GM12878 (cell line): ENCODE measurements around the gene ELL. TPM values are rescaled to one million over a fixed set of nuclear protein-coding genes. Genes with fewer than 3 reads are reported as not detected.

Experiments
- ESRRA ChIP-seq: IDR thresholded peaks from 2 replicates; pipeline ENCODE4 v1.6.1; 2012; ENCODE audit warnings: mild to moderate bottlenecking, low read length, improper control_type of control experiment
- FOS ChIP-seq: IDR thresholded peaks from 3 replicates; pipeline ENCODE4 v1.6.1; 2011; ENCODE audit warnings: borderline replicate concordance; ENCODE audit not compliant: insufficient read length; ENCODE audit errors: extremely low read depth
- HDAC2 ChIP-seq: fragments of 200-600 bp; sonication (generic); IDR thresholded peaks from 2 replicates; pipeline ENCODE4 v1.6.1; 2017
- HSF1 ChIP-seq: fragments of 150-350 bp; IDR thresholded peaks from 2 replicates; pipeline ENCODE4 v1.6.1; 2014; ENCODE audit warnings: mild to moderate bottlenecking, low read depth, low read length
- KAT2A ChIP-seq: conservative IDR thresholded peaks from 2 replicates; pipeline ENCODE4 v1.6.1; 2011; ENCODE audit warnings: low read depth, low read length; ENCODE audit not compliant: control insufficient read depth
- MYC ChIP-seq: IDR thresholded peaks from 2 replicates; pipeline ENCODE4 v1.6.1; 2011; ENCODE audit warnings: mild to moderate bottlenecking, low read length, moderate library complexity, inconsistent platforms; ENCODE audit not compliant: insufficient read depth, insufficient replicate concordance, insufficient read length, severe bottlenecking
- POLR2A ChIP-seq: IDR thresholded peaks from 2 replicates; pipeline ENCODE4 v1.6.1; 2011; ENCODE audit warnings: low read depth, mild to moderate bottlenecking, low read length
- RBBP5 ChIP-seq: fragments of 200-600 bp; sonication (generic); conservative IDR thresholded peaks from 2 replicates; pipeline ENCODE4 v1.6.1; 2016
- SMARCA5 ChIP-seq: fragments of 450-650 bp; IDR thresholded peaks from 2 replicates; pipeline ENCODE4 v1.6.1; 2017; ENCODE audit warnings: mild to moderate bottlenecking
- SUPT20H ChIP-seq: IDR thresholded peaks from 2 replicates; pipeline ENCODE4 v1.6.1; 2011; ENCODE audit warnings: low read depth, mild to moderate bottlenecking, low read length, moderate library complexity, borderline replicate concordance; ENCODE audit not compliant: control insufficient read depth
- TCF3 ChIP-seq: IDR thresholded peaks from 2 replicates; pipeline ENCODE4 v1.6.1; 2012; ENCODE audit warnings: low read depth, mild to moderate bottlenecking, low read length, borderline replicate concordance; ENCODE audit not compliant: insufficient read depth
- ZBTB33 ChIP-seq: fragments of 450-650 bp; IDR thresholded peaks from 2 replicates; pipeline ENCODE4 v1.6.1; 2017; ENCODE audit warnings: mild to moderate bottlenecking
- ZNF217 ChIP-seq: fragments of 450-650 bp; IDR thresholded peaks from 2 replicates; pipeline ENCODE4 v1.6.1; 2017; ENCODE audit warnings: antibody characterized with exemption, mild to moderate bottlenecking
- ZNF274 ChIP-seq: IDR thresholded peaks from one replicate; pipeline ENCODE4 v1.8.0; 2011; ENCODE audit not compliant: insufficient read length, insufficient read depth
- ZNF384 ChIP-seq: IDR thresholded peaks from 2 replicates; pipeline ENCODE4 v1.6.1; 2012; ENCODE audit warnings: low read depth, mild to moderate bottlenecking, low read length, improper control_type of control experiment, borderline replicate concordance
- polyA plus RNA-seq, 11 experiments: library from polyadenylated mRNA; depleted of rRNA in 4 of 11; unstranded in 6 of 11; stranded (reverse) in 5 of 11; fragments of >200 nt; fragmentation: Nextera tagmentation in 4 of 11; fragmentation: Illumina TruSeq in 1 of 11; extraction: Ambion mirVana in 4 of 11; extraction: Trizol in 1 of 11; gene quantifications; 1 replicate in 1 of 11; 2 replicates in 10 of 11; pipeline versions ENCODE4 v1.2.1 to v1.2.3, GENCODE V29; 2011 to 2016; ENCODE audit warnings: inconsistent platforms in 2 of 11, missing spikeins in 2 of 11, low read depth in 1 of 11
- total RNA-seq, 4 experiments: library from RNA; depleted of rRNA in 3 of 4; stranded (reverse); fragments of >200 nt in 3 of 4; fragmentation: Illumina TruSeq in 1 of 4; extraction: Trizol in 1 of 4; gene quantifications; 2 replicates each; pipeline versions ENCODE4 v1.2.1 to v1.2.3, GENCODE V29; 2013 to 2021
- TF ChIP-seq, protein P1 (sequence below): IDR thresholded peaks from 2 replicates; pipeline ENCODE4 v1.6.1; 2012; ENCODE audit warnings: improper control_type of control experiment, low read depth, low read length; ENCODE audit not compliant: insufficient replicate concordance
- TF ChIP-seq, protein P2 (sequence below): fragments of 450-650 bp; IDR thresholded peaks from 2 replicates; pipeline ENCODE4 v1.6.1; 2017; ENCODE audit warnings: mild to moderate bottlenecking, moderate library complexity

The ELL gene
- total and polyA plus RNA-seq, 10 of the 15 experiments (the other 5 are each of a cell fraction or from before 2014, with no cell fraction given) = 0.91 to 25.0 (median 9.1) TPM

DNA sequence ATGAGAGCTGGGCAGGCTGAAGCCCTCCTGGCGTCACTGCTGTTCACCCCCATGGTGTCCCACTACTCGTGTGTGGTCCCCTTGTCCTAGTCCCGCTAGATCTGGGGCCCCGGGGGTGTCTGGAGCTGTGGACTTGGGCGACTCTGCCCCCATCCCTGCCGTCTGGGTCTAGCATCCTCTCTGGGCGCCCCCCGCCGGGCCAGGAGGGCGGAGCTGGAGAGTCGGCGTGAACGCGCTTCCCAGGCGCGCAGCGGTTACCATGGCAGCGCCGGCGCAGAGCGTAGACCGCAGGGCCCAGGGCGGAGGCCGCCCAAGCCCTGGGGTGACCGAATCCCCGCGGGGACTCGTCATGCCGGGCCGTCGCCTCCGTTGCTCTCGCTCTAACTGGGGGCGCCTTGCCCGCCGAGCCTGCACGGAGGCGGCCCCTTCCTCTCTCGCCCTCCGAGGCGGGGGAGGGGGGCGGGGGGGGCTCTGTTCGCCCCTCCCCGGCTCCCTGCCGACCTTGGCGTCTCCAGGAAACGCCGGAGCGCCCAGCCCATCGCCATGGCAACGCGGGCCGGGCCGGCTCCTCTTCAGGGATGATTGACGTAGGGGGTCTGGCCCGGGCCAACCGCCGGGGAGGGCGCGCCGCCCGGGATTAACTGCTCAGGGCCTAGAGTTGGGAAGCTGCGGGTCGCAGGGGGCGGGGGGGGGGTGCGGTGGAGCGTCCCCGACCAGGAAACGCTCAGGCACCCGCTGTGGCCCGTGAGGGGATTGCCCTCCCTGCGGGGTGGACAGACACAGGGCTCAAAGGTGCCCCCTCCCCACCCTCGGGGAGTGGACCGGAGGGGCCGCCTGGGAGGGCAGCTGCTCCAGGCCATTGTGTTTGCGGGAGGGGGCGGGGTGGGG is 92.8 kb downstream of the ELL start (continued):
- no peak for TF ChIP-seq ZBTB33
- TF ChIP-seq POLR2A = peak; percentile 14
- TF ChIP-seq HDAC2 = no peak
- no peak for TF ChIP-seq FOS
- TF ChIP-seq SMARCA5 = no peak
- TF ChIP-seq TCF3 = no peak
- TF ChIP-seq ZNF384 = no peak
- no peak for TF ChIP-seq KAT2A
- TF ChIP-seq, protein P1, sequence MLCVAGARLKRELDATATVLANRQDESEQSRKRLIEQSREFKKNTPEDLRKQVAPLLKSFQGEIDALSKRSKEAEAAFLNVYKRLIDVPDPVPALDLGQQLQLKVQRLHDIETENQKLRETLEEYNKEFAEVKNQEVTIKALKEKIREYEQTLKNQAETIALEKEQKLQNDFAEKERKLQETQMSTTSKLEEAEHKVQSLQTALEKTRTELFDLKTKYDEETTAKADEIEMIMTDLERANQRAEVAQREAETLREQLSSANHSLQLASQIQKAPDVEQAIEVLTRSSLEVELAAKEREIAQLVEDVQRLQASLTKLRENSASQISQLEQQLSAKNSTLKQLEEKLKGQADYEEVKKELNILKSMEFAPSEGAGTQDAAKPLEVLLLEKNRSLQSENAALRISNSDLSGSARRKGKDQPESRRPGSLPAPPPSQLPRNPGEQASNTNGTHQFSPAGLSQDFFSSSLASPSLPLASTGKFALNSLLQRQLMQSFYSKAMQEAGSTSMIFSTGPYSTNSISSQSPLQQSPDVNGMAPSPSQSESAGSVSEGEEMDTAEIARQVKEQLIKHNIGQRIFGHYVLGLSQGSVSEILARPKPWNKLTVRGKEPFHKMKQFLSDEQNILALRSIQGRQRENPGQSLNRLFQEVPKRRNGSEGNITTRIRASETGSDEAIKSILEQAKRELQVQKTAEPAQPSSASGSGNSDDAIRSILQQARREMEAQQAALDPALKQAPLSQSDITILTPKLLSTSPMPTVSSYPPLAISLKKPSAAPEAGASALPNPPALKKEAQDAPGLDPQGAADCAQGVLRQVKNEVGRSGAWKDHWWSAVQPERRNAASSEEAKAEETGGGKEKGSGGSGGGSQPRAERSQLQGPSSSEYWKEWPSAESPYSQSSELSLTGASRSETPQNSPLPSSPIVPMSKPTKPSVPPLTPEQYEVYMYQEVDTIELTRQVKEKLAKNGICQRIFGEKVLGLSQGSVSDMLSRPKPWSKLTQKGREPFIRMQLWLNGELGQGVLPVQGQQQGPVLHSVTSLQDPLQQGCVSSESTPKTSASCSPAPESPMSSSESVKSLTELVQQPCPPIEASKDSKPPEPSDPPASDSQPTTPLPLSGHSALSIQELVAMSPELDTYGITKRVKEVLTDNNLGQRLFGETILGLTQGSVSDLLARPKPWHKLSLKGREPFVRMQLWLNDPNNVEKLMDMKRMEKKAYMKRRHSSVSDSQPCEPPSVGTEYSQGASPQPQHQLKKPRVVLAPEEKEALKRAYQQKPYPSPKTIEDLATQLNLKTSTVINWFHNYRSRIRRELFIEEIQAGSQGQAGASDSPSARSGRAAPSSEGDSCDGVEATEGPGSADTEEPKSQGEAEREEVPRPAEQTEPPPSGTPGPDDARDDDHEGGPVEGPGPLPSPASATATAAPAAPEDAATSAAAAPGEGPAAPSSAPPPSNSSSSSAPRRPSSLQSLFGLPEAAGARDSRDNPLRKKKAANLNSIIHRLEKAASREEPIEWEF = no peak
- TF ChIP-seq ZNF274 = no peak
- TF ChIP-seq ESRRA = no peak
- no peak for TF ChIP-seq MYC
- TF ChIP-seq, protein P2, sequence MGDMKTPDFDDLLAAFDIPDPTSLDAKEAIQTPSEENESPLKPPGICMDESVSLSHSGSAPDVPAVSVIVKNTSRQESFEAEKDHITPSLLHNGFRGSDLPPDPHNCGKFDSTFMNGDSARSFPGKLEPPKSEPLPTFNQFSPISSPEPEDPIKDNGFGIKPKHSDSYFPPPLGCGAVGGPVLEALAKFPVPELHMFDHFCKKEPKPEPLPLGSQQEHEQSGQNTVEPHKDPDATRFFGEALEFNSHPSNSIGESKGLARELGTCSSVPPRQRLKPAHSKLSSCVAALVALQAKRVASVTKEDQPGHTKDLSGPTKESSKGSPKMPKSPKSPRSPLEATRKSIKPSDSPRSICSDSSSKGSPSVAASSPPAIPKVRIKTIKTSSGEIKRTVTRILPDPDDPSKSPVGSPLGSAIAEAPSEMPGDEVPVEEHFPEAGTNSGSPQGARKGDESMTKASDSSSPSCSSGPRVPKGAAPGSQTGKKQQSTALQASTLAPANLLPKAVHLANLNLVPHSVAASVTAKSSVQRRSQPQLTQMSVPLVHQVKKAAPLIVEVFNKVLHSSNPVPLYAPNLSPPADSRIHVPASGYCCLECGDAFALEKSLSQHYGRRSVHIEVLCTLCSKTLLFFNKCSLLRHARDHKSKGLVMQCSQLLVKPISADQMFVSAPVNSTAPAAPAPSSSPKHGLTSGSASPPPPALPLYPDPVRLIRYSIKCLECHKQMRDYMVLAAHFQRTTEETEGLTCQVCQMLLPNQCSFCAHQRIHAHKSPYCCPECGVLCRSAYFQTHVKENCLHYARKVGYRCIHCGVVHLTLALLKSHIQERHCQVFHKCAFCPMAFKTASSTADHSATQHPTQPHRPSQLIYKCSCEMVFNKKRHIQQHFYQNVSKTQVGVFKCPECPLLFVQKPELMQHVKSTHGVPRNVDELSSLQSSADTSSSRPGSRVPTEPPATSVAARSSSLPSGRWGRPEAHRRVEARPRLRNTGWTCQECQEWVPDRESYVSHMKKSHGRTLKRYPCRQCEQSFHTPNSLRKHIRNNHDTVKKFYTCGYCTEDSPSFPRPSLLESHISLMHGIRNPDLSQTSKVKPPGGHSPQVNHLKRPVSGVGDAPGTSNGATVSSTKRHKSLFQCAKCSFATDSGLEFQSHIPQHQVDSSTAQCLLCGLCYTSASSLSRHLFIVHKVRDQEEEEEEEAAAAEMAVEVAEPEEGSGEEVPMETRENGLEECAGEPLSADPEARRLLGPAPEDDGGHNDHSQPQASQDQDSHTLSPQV = no peak
- TF ChIP-seq ZNF217 = no peak
- no peak for TF ChIP-seq RBBP5
- TF ChIP-seq SUPT20H = no peak
- no peak for TF ChIP-seq HSF1
